Neural cell (in vitro differentiated cells): ENCODE data around the gene ZNF322. TPM values are rescaled to one million over a fixed set of nuclear protein-coding genes. Genes with fewer than 3 reads are reported as not detected.

ENCODE experiments used
- H2AFZ ChIP-seq: fragments of 200-600, 300-800 bp; sonication (generic), shearing (Covaris generic); 2 replicates; pipeline ENCODE4 v1.6.0; 2014; ENCODE audit warnings: low read depth, mild to moderate bottlenecking, antibody characterized with exemption, low read length, moderate library complexity
- H3F3A ChIP-seq: fragments of 200-600 bp; shearing (Covaris generic); 2 replicates; pipeline ENCODE4 v1.6.1; 2016; ENCODE audit warnings: mild to moderate bottlenecking, moderate library complexity, mixed read lengths, antibody characterized with exemption, low read length; ENCODE audit not compliant: insufficient read depth, poor library complexity, severe bottlenecking
- H3K27ac ChIP-seq: fragments of 200-600, 300-800 bp; sonication (generic), shearing (Covaris generic); 2 replicates; pipeline ENCODE4 v1.5.1; 2014; ENCODE audit warnings: mild to moderate bottlenecking, low read length, moderate library complexity
- H3K27me3 ChIP-seq: fragments of 300-800, 200-600 bp; sonication (generic), shearing (Covaris generic); 2 replicates; pipeline ENCODE4 v1.6.0; 2014; ENCODE audit warnings: mild to moderate bottlenecking, low read depth, low read length, moderate library complexity; ENCODE audit not compliant: insufficient read depth
- H3K36me3 ChIP-seq: fragments of 300-800, 200-600 bp; sonication (generic), shearing (Covaris generic); 2 replicates; pipeline ENCODE4 v1.5.1; 2014; ENCODE audit warnings: mild to moderate bottlenecking, antibody characterized with exemption, low read length, moderate library complexity; ENCODE audit not compliant: insufficient read depth
- H3K4me2 ChIP-seq: fragments of 300-800, 200-600 bp; sonication (generic), shearing (Covaris generic); 2 replicates; pipeline ENCODE4 v1.6.0; 2014; ENCODE audit warnings: mild to moderate bottlenecking, low read length
- H3K4me3 ChIP-seq: fragments of 300-800, 200-600 bp; sonication (generic), shearing (Covaris generic); 2 replicates; pipeline ENCODE4 v1.5.1; 2014; ENCODE audit warnings: mild to moderate bottlenecking, low read length, moderate library complexity
- H3K79me2 ChIP-seq: fragments of 200-600 bp; shearing (Covaris generic); replicated peaks from 2 replicates; pipeline ENCODE4 v1.6.0; 2014; ENCODE audit warnings: mild to moderate bottlenecking, low read length, moderate library complexity; ENCODE audit not compliant: insufficient read depth
- H3K9ac ChIP-seq: fragments of 300-800, 200-600 bp; sonication (generic), shearing (Covaris generic); 2 replicates; pipeline ENCODE4 v1.6.1; 2016; ENCODE audit warnings: mild to moderate bottlenecking, low read length, mixed read lengths
- H3K9me2 ChIP-seq: fragments of 200-600 bp; shearing (Covaris generic); 2 replicates; pipeline ENCODE4 v1.6.1; 2016; ENCODE audit warnings: mild to moderate bottlenecking, low read length, mixed read lengths; ENCODE audit not compliant: insufficient read depth
- H3K9me3 ChIP-seq: fragments of 200-600, 300-800 bp; sonication (generic), shearing (Covaris generic); 2 replicates; pipeline ENCODE4 v1.6.1; 2016; ENCODE audit warnings: mild to moderate bottlenecking, mixed run types, low read length, moderate library complexity, mixed read lengths
- H4K20me1 ChIP-seq: fragments of 200-600 bp; shearing (Covaris generic); 2 replicates; pipeline ENCODE4 v1.6.1; 2016; ENCODE audit warnings: mild to moderate bottlenecking, mixed run types; ENCODE audit not compliant: insufficient read depth
- EP300 ChIP-seq: fragments of 450-650 bp; conservative IDR thresholded peaks from 2 replicates; pipeline ENCODE4 v1.6.1; 2014; ENCODE audit warnings: antibody characterized with exemption, mild to moderate bottlenecking, moderate library complexity; ENCODE audit not compliant: poor library complexity, severe bottlenecking
- EZH2 ChIP-seq: fragments of 200-600, 300-800 bp; shearing (Covaris generic), sonication (generic); IDR thresholded peaks from 2 replicates; pipeline ENCODE4 v1.6.1; 2014; ENCODE audit warnings: antibody characterized with exemption, low read length, borderline replicate concordance, mild to moderate bottlenecking; ENCODE audit not compliant: insufficient read depth, poor library complexity, severe bottlenecking
- MXI1 ChIP-seq: fragments of 450-650 bp; conservative IDR thresholded peaks from 2 replicates; pipeline ENCODE4 v1.6.1; 2014; ENCODE audit warnings: antibody characterized with exemption, mild to moderate bottlenecking; ENCODE audit not compliant: poor library complexity, severe bottlenecking
- POLR2AphosphoS5 ChIP-seq: IDR thresholded peaks from 2 replicates; pipeline ENCODE4 v1.6.1; 2012
- RAD21 ChIP-seq: fragments of 450-650 bp; conservative IDR thresholded peaks from 2 replicates; pipeline ENCODE4 v1.6.1; 2014; ENCODE audit warnings: antibody characterized with exemption, mild to moderate bottlenecking, moderate library complexity
- SMC3 ChIP-seq: fragments of 450-650 bp; conservative IDR thresholded peaks from 2 replicates; pipeline ENCODE4 v1.6.1; 2014; ENCODE audit warnings: antibody characterized with exemption, mild to moderate bottlenecking, moderate library complexity; ENCODE audit not compliant: poor library complexity
- TAF1 ChIP-seq: IDR thresholded peaks from 2 replicates; pipeline ENCODE4 v1.6.1; 2012; ENCODE audit warnings: low read depth
- polyA plus RNA-seq: library from polyadenylated mRNA; depleted of rRNA; stranded (reverse); fragments of >200 nt; gene quantifications from 2 replicates; pipeline ENCODE4 v1.2.3, GENCODE V29; 2014
- TF ChIP-seq, protein P1 (sequence below): IDR thresholded peaks from 2 replicates; pipeline ENCODE4 v1.6.1; 2012; ENCODE audit warnings: borderline replicate concordance
- TF ChIP-seq, protein P2 (sequence below): fragments of 450-650 bp; IDR thresholded peaks from 2 replicates; pipeline ENCODE4 v1.5.1; 2014; ENCODE audit warnings: antibody characterized with exemption, mild to moderate bottlenecking, moderate library complexity; ENCODE audit not compliant: poor library complexity, severe bottlenecking

The ZNF322 gene
- polyA plus RNA-seq, 1 donor from 2014 or later, result 29.4 TPM

DNA sequence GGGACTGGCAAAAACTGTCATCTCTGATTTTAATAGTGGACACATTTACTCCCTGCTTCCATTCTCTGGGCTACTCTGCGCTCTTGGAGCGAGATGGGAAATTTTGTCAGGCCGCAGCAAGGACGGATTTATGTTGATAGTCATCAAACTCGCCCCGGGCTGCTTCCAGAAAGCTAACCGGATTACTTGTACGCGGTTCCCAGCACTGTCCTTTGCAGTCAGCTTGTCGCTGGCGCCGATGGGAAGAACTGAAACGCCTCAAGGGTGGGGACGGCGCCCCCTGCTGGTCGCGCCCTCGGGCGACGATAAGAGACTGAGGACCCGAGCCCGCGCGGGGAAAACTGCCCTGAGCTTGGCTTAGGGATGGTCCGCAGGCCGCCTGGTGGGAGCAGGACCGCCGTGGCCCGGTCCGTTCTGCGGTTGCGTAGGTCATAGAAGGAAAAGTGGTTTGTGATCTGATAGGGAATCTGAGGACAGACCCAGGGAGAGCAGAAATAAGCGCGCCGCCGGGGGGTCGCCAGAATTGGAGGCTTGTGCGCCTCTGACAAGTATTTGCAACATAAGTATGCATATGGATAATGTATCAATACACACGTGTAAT lies 63.8 kb downstream of the ZNF322 start:
- H3K9me2 ChIP-seq, result no peaks in the 10 kb centered on the region
- H4K20me1 ChIP-seq, result no peaks in the 10 kb centered on the region
- peaks cover 10% of the 10 kb centered on the region for H3K79me2 ChIP-seq
- H3K4me3 ChIP-seq, result peak overlapping the region; percentile 85
- no peak overlapping the region for H3K27ac ChIP-seq
- H3F3A ChIP-seq, result peaks cover 7% of the 10 kb centered on the region
- peak overlapping the region; percentile 16 for H2AFZ ChIP-seq
- TF ChIP-seq POLR2AphosphoS5 (no peak), TAF1 (no peak), EP300 (no peak), SMC3 (peak; percentile 97), EZH2 (no peak), RAD21 (peak; percentile 86), MXI1 (peak; percentile 31)
- TF ChIP-seq, protein P1, sequence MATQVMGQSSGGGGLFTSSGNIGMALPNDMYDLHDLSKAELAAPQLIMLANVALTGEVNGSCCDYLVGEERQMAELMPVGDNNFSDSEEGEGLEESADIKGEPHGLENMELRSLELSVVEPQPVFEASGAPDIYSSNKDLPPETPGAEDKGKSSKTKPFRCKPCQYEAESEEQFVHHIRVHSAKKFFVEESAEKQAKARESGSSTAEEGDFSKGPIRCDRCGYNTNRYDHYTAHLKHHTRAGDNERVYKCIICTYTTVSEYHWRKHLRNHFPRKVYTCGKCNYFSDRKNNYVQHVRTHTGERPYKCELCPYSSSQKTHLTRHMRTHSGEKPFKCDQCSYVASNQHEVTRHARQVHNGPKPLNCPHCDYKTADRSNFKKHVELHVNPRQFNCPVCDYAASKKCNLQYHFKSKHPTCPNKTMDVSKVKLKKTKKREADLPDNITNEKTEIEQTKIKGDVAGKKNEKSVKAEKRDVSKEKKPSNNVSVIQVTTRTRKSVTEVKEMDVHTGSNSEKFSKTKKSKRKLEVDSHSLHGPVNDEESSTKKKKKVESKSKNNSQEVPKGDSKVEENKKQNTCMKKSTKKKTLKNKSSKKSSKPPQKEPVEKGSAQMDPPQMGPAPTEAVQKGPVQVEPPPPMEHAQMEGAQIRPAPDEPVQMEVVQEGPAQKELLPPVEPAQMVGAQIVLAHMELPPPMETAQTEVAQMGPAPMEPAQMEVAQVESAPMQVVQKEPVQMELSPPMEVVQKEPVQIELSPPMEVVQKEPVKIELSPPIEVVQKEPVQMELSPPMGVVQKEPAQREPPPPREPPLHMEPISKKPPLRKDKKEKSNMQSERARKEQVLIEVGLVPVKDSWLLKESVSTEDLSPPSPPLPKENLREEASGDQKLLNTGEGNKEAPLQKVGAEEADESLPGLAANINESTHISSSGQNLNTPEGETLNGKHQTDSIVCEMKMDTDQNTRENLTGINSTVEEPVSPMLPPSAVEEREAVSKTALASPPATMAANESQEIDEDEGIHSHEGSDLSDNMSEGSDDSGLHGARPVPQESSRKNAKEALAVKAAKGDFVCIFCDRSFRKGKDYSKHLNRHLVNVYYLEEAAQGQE, result no peak
- TF ChIP-seq, protein P2, sequence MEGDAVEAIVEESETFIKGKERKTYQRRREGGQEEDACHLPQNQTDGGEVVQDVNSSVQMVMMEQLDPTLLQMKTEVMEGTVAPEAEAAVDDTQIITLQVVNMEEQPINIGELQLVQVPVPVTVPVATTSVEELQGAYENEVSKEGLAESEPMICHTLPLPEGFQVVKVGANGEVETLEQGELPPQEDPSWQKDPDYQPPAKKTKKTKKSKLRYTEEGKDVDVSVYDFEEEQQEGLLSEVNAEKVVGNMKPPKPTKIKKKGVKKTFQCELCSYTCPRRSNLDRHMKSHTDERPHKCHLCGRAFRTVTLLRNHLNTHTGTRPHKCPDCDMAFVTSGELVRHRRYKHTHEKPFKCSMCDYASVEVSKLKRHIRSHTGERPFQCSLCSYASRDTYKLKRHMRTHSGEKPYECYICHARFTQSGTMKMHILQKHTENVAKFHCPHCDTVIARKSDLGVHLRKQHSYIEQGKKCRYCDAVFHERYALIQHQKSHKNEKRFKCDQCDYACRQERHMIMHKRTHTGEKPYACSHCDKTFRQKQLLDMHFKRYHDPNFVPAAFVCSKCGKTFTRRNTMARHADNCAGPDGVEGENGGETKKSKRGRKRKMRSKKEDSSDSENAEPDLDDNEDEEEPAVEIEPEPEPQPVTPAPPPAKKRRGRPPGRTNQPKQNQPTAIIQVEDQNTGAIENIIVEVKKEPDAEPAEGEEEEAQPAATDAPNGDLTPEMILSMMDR, result peak; percentile 95
- peak overlapping the region; percentile 20 for H3K9ac ChIP-seq
- H3K4me2 ChIP-seq, result peak overlapping the region; percentile 97
- peaks cover 4% of the 10 kb centered on the region for H3K9me3 ChIP-seq
- peaks cover 44% of the 10 kb centered on the region for H3K27me3 ChIP-seq
- H3K36me3 ChIP-seq, result no peaks in the 10 kb centered on the region

DNA sequence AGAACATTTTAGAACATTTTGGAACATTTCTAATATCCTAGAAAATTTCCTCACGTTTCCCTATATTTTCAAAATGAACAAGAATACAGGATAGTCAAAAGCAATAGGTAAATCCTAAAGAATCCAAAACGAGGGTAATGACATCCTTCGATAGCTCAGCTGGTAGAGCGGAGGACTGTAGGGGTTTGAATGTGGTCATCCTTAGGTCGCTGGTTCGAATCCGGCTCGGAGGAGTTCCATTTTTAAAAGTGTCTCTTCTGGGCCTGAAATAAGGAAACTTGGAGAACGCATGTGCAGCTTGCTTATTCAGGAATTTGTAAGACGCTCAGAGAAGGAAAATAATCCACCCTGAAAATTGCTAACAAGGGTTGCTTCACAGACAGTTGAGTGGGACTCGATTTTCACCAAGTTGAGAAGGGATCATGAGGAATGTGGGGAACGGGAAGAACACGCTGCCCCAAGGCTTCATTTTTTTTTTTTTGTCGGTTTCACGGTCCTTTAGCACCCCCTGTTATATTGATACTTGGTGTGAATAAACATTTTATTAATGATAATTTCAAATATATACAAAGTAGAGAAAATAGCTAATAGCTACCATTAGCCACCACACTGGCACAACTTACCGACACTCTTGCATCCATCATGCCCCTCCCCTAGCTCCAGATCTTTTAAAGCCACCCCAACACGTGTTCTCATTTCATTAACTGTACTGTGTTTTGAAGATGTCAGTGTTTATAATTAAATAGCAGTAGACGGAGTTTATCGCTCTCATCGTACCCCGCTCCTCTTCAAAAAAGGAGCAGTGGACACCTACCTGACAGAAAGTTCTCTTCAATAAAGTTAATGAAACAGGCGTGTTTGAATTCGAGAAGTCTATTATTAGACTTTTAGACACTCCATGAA lies 64.6 kb downstream of the ZNF322 start:
- Histone ChIP-seq H3K9ac (no peak overlapping the region), H3K9me3 (peaks cover 4% of the 10 kb centered on the region), H4K20me1 (no peaks in the 10 kb centered on the region), H2AFZ (no peak overlapping the region), H3K9me2 (no peaks in the 10 kb centered on the region), H3K4me3 (peak overlapping the region; percentile 85), H3K36me3 (no peaks in the 10 kb centered on the region), H3K79me2 (peaks cover 10% of the 10 kb centered on the region), H3K27ac (no peak overlapping the region), H3F3A (peaks cover 7% of the 10 kb centered on the region), H3K4me2 (peak overlapping the region; percentile 97), H3K27me3 (peaks cover 47% of the 10 kb centered on the region)
- TF ChIP-seq, protein P2, result no peak
- TF ChIP-seq TAF1, result no peak
- TF ChIP-seq EP300, result no peak
- no peak for TF ChIP-seq RAD21
- no peak for TF ChIP-seq SMC3
- TF ChIP-seq EZH2, result no peak
- TF ChIP-seq POLR2AphosphoS5, result no peak
- no peak for TF ChIP-seq MXI1
- TF ChIP-seq, protein P1, result no peak
